Smooth muscle cell (in vitro differentiated cells): ENCODE data around the gene IL32. TPM values are rescaled to one million over a fixed set of nuclear protein-coding genes. Genes with fewer than 3 reads are reported as not detected.

Experiments used
- DNase-seq: peaks from one replicate; lab custom pipeline; 2025; ENCODE audit not compliant: unreplicated experiment; lab: John Stamatoyannopoulos, UW
- H2AFZ ChIP-seq: fragments of 200-600 bp; sonication (generic); 2 replicates; pipeline ENCODE4 v1.6.0; 2016; ENCODE audit warnings: antibody characterized with exemption, low read depth, mild to moderate bottlenecking
- H3F3A ChIP-seq: fragments of 200-600 bp; sonication (generic); 2 replicates; pipeline ENCODE4 v1.6.0; 2017; ENCODE audit warnings: antibody characterized with exemption, low read depth
- H3K27ac ChIP-seq: fragments of 200-600 bp; sonication (generic); 2 replicates; pipeline ENCODE4 v1.5.1; 2016; ENCODE audit warnings: low read depth, mild to moderate bottlenecking
- H3K27me3 ChIP-seq: fragments of 200-600 bp; sonication (generic); 2 replicates; pipeline ENCODE4 v1.6.1; 2016; ENCODE audit warnings: low read depth, mild to moderate bottlenecking
- H3K36me3 ChIP-seq: fragments of 200-600 bp; sonication (generic); 2 replicates; pipeline ENCODE4 v1.5.1; 2016; ENCODE audit warnings: low read depth
- H3K4me1 ChIP-seq: fragments of 200-600 bp; sonication (generic); 2 replicates; pipeline ENCODE4 v1.5.1; 2016; ENCODE audit warnings: low read depth
- H3K4me2 ChIP-seq: fragments of 200-600 bp; sonication (generic); 2 replicates; pipeline ENCODE4 v1.6.0; 2016; ENCODE audit warnings: mild to moderate bottlenecking
- H3K4me3 ChIP-seq: fragments of 200-600 bp; sonication (generic); 2 replicates; pipeline ENCODE4 v1.5.1; 2016; ENCODE audit warnings: mild to moderate bottlenecking
- H3K79me2 ChIP-seq: fragments of 200-600 bp; sonication (generic); 2 replicates; pipeline ENCODE4 v1.6.0; 2016; ENCODE audit warnings: low read depth, mild to moderate bottlenecking
- H3K9ac ChIP-seq: fragments of 200-600 bp; sonication (generic); 2 replicates; pipeline ENCODE4 v1.6.0; 2016; ENCODE audit warnings: low read depth
- H3K9me3 ChIP-seq: fragments of 200-600 bp; sonication (generic); replicated peaks from 2 replicates; pipeline ENCODE4 v1.5.1; 2016; ENCODE audit warnings: low read depth
- H4K20me1 ChIP-seq: fragments of 200-600 bp; sonication (generic); 2 replicates; pipeline ENCODE4 v1.6.0; 2016; ENCODE audit warnings: low read depth
- CTCF ChIP-seq: fragments of 200-600 bp; sonication (generic); IDR thresholded peaks from 2 replicates; pipeline ENCODE4 v1.5.1; 2017; ENCODE audit warnings: borderline replicate concordance, mild to moderate bottlenecking, antibody characterized with exemption; ENCODE audit not compliant: insufficient read depth, poor library complexity, severe bottlenecking
- WGBS: methylation state at CpG from one replicate; pipeline ENCODE4 v1.1.7; 2016; ENCODE audit warnings: low lambda C conversion rate; 5-methylcytosine and 5-hydroxymethylcytosine counted together
- polyA plus RNA-seq: library from polyadenylated mRNA; unstranded; fragments of >200 nt; fragmentation: Nextera tagmentation; extraction: Ambion mirVana; gene quantifications from 2 replicates; pipeline ENCODE4 v1.2.1, GENCODE V29; 2016
- total RNA-seq: library from RNA; depleted of rRNA; stranded (reverse); fragments of >200 nt; gene quantifications from 2 replicates; pipeline ENCODE4 v1.2.3, GENCODE V29; 2014

Gene IL32
- total and polyA plus RNA-seq, 2 experiments from 2014 or later, result 26.3 to 27.7 TPM

DNA sequence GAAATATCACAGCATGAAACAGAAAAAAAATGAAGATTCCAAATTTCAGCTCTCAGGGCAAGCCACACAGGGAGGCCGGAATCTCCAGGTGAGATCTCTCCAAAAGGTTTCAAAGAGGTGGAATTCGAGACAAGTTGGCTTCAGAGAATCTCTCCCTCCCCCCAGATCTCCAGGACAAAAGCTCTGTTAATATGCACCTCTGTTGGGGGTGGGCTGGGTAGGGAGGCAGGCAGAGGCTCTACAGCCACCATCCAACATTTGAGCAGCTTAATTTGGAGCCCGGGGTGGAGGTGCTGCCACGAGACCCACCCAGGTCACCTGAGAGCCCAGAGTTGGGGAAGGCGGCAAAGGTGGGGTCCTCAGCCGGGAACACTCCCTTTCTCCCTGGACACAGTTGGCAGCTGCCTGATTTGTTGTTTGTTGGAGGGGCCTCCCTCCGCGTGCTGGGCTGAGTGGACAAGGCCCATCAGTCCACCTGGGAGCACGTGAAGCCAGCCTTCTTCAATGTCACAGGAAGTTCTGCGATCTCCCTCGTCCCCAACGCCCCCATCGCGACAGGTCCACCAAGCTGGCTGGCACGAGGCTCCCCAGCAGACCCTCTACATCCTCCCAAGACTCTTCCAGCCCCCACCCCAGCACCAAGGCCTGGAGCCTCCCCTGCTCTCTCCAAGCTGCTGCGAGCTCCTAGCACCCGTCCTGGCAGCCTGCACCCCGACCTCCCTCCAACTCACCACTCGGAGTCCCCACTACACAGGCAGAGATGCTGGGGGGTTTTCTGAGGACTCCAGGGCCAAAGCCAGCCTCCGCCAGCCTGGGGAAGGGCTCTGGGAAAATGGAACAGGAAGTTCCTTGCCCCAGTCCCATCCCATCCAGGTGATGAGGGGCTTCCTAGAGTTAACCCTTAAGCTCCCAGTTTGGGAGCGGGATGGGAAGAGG is 33.3 kb downstream of the IL32 start, which contains the start of gene ZSCAN10:
ZSCAN10 (minus strand) TSS at position 836 of the 936 bp plus-strand sequence. CDS start 6,357 bp downstream, outside the sequence.
- Histone ChIP-seq H3K79me2 (no peaks in the 10 kb centered on the region), H3K9me3 (no peaks in the 10 kb centered on the region), H3K27me3 (no peaks in the 10 kb centered on the region), H3K36me3 (no peaks in the 10 kb centered on the region), H2AFZ (no peak within 1 kb of the TSS), H3K9ac (no peak within 1 kb of the TSS), H3K4me1 (peaks cover 18% of the 10 kb centered on the region), H3F3A (no peaks in the 10 kb centered on the region), H4K20me1 (no peaks in the 10 kb centered on the region), H3K4me3 (peak within 1 kb of the TSS; percentile 28), H3K27ac (no peak within 1 kb of the TSS), H3K4me2 (peak within 1 kb of the TSS; percentile 79)
- no peak for DNase-seq
- no peak for TF ChIP-seq CTCF
- 37% methylated on average over 19 of the region's 21 CpGs for WGBS

DNA sequence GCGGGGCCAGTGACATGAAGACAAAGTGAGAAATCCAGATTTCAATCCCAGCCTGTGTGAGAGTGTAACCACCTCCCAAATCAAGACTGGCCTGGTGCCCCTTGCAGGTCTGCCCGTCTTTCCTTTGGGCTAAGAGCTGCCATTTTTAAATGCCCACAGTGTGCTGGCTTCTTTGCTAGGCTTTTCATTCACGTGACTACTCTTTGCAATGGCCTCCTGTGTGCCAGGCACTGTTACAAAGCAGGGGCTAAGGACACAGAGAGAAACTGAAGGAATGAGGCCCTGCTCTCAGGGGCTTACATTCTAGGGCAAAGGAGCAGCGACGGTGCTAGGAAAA is 33.9 kb downstream of the IL32 start:
- peaks cover 18% of the 10 kb centered on the region for H3K4me1 ChIP-seq
- H2AFZ ChIP-seq, result no peak overlapping the region
- no peaks in the 10 kb centered on the region for H3F3A ChIP-seq
- H3K79me2 ChIP-seq, result no peaks in the 10 kb centered on the region
- DNase-seq, result no peak
- H3K36me3 ChIP-seq, result no peaks in the 10 kb centered on the region
- TF ChIP-seq CTCF, result no peak
- no peak overlapping the region for H3K9ac ChIP-seq
- no peak overlapping the region for H3K27ac ChIP-seq
- no peak overlapping the region for H3K4me3 ChIP-seq
- H4K20me1 ChIP-seq, result no peaks in the 10 kb centered on the region
- H3K9me3 ChIP-seq, result no peaks in the 10 kb centered on the region
- no peaks in the 10 kb centered on the region for H3K27me3 ChIP-seq
- peak overlapping the region; percentile 79 for H3K4me2 ChIP-seq
- 24% methylated on average over 5 of the region's 5 CpGs for WGBS

GRCh38 chr16:3099732-3100499 is 34.5 kb downstream of the IL32 start:
- H3K9ac ChIP-seq, result no peak overlapping the region
- peak overlapping the region; percentile 79 for H3K4me2 ChIP-seq
- peak; percentile 78 for DNase-seq
- no peaks in the 10 kb centered on the region for H3K79me2 ChIP-seq
- no peak overlapping the region for H3K27ac ChIP-seq
- no peak for TF ChIP-seq CTCF
- no peaks in the 10 kb centered on the region for H3K9me3 ChIP-seq
- H3K27me3 ChIP-seq, result no peaks in the 10 kb centered on the region
- H3K4me3 ChIP-seq, result peak overlapping the region; percentile 28
- 3% methylated on average over 39 of the region's 39 CpGs for WGBS
- H3F3A ChIP-seq, result no peaks in the 10 kb centered on the region
- H4K20me1 ChIP-seq, result no peaks in the 10 kb centered on the region
- peaks cover 18% of the 10 kb centered on the region for H3K4me1 ChIP-seq
- H3K36me3 ChIP-seq, result no peaks in the 10 kb centered on the region
- H2AFZ ChIP-seq, result no peak overlapping the region
